CD14-positive monocyte (primary cell): Measurements from ENCODE around the gene FRY. TPM values are rescaled to one million over a fixed set of nuclear protein-coding genes. Genes with fewer than 3 reads are reported as not detected.

Experiments
- DNase-seq, 3 donors: peaks; one replicate each; pipeline ENCODE4 v3.0.0-alpha.2; 2011 to 2022
- H2AFZ ChIP-seq: 2 replicates; pipeline ENCODE4 v1.6.0; 2012; ENCODE audit warnings: mild to moderate bottlenecking, low read depth, low read length, inconsistent platforms; ENCODE audit not compliant: insufficient read depth, poor library complexity, severe bottlenecking
- H3K27ac ChIP-seq, 2 donors: 1 replicate in 1 of 2; 2 replicates in 1 of 2; pipeline ENCODE4 v1.5.1; 2012 to 2013; ENCODE audit warnings: low read length in 2 of 2, control low read depth in 1 of 2, inconsistent platforms in 1 of 2, low read depth in 1 of 2, mild to moderate bottlenecking in 1 of 2
- H3K27me3 ChIP-seq, 2 donors: one replicate each; pipeline versions ENCODE4 v1.6.0 to v1.6.1; 2011 to 2013; ENCODE audit warnings: low read length in 2 of 2; ENCODE audit not compliant: control insufficient read depth in 2 of 2, insufficient read depth in 2 of 2
- H3K36me3 ChIP-seq, 2 donors: replicated peaks in 1 of 2; 1 replicate in 1 of 2; 2 replicates in 1 of 2; pipeline versions ENCODE4 v1.5.1 to v1.6.1; 2012 to 2013; ENCODE audit warnings: low read length in 2 of 2, control low read depth in 1 of 2, inconsistent platforms in 1 of 2, mild to moderate bottlenecking in 1 of 2; ENCODE audit not compliant: insufficient read depth in 2 of 2, control insufficient read depth in 1 of 2
- H3K4me1 ChIP-seq, 2 donors: 1 replicate in 1 of 2; 2 replicates in 1 of 2; pipeline versions ENCODE4 v1.5.1 to v1.6.1; 2012 to 2013; ENCODE audit warnings: low read length in 2 of 2, control low read depth in 1 of 2, inconsistent platforms in 1 of 2, mild to moderate bottlenecking in 1 of 2, moderate library complexity in 1 of 2; ENCODE audit not compliant: insufficient read depth in 2 of 2, control insufficient read depth in 1 of 2
- H3K4me2 ChIP-seq: replicated peaks from 2 replicates; pipeline ENCODE3; 2012; ENCODE audit warnings: low read length, moderate library complexity, mild to moderate bottlenecking; ENCODE audit not compliant: poor library complexity, severe bottlenecking; ENCODE audit errors: extremely low read depth
- H3K4me3 ChIP-seq, 3 experiments: fragments of 200-600 bp in 1 of 3; sonication (generic) in 1 of 3; replicated peaks in 1 of 3; 1 replicate in 2 of 3; 2 replicates in 1 of 3; pipeline ENCODE4 v1.5.1; 2011 to 2013; ENCODE audit warnings: low read length in 3 of 3, mild to moderate bottlenecking in 3 of 3, control low read depth in 2 of 3, low read depth in 2 of 3, inconsistent platforms in 1 of 3, moderate library complexity in 1 of 3
- H3K79me2 ChIP-seq: 2 replicates; pipeline ENCODE4 v1.6.0; 2012; ENCODE audit warnings: mild to moderate bottlenecking, control low read depth, inconsistent platforms, low read length, moderate library complexity; ENCODE audit not compliant: insufficient read depth
- H3K9ac ChIP-seq: 2 replicates; pipeline ENCODE4 v1.6.0; 2017; ENCODE audit warnings: low read length, mild to moderate bottlenecking; ENCODE audit not compliant: insufficient read depth, poor library complexity, severe bottlenecking
- H3K9me3 ChIP-seq, 2 donors: replicated peaks in 1 of 2; 1 replicate in 1 of 2; 2 replicates in 1 of 2; pipeline versions ENCODE4 v1.5.1 to v1.6.1; 2012 to 2013; ENCODE audit warnings: low read length in 2 of 2, control low read depth in 1 of 2; ENCODE audit not compliant: control insufficient read depth in 1 of 2, insufficient read depth in 1 of 2
- H4K20me1 ChIP-seq: 2 replicates; pipeline ENCODE4 v1.6.0; 2012; ENCODE audit warnings: mild to moderate bottlenecking, low read length, control low read depth, moderate library complexity; ENCODE audit not compliant: insufficient read depth
- H3K27ac Mint-ChIP-seq, 7 donors: one replicate each; pipeline ENCODE4 v1.8.0; 2020; ENCODE audit warnings: mild to moderate bottlenecking in 7 of 7, mixed read lengths in 7 of 7, moderate library complexity in 6 of 7, inconsistent platforms in 2 of 7
- H3K27me3 Mint-ChIP-seq, 3 donors: one replicate each; pipeline ENCODE4 v1.8.0; 2021 to 2022; ENCODE audit warnings: low read depth in 3 of 3, mild to moderate bottlenecking in 3 of 3, mixed read lengths in 3 of 3, moderate library complexity in 3 of 3, inconsistent platforms in 1 of 3
- H3K36me3 Mint-ChIP-seq, 2 donors: one replicate each; pipeline ENCODE4 v1.8.0; 2020; ENCODE audit warnings: mixed read lengths in 2 of 2, inconsistent platforms in 1 of 2, mild to moderate bottlenecking in 1 of 2
- H3K4me1 Mint-ChIP-seq: one replicate; pipeline ENCODE4 v1.8.0; 2020; ENCODE audit warnings: mild to moderate bottlenecking, mixed read lengths
- H3K4me3 Mint-ChIP-seq, 2 donors: one replicate each; pipeline ENCODE4 v1.8.0; 2020; ENCODE audit warnings: mild to moderate bottlenecking in 2 of 2, mixed read lengths in 2 of 2, moderate library complexity in 1 of 2
- H3K9me3 Mint-ChIP-seq, 7 donors: one replicate each; pipeline ENCODE4 v1.8.0; 2020 to 2022; ENCODE audit warnings: mixed read lengths in 7 of 7, mild to moderate bottlenecking in 6 of 7, moderate library complexity in 6 of 7, inconsistent platforms in 2 of 7
- WGBS: methylation state at CpG from one replicate; pipeline ENCODE4 v1.1.5; 2013; ENCODE audit warnings: missing lambda C conversion rate; ENCODE audit not compliant: insufficient coverage; 5-methylcytosine and 5-hydroxymethylcytosine counted together
- intact Hi-C, 2 donors: fragments of 100-400 bp; cut with micrococcal nuclease; formaldehyde crosslinking; loops; one replicate each; pipeline versions ENCODE4 v1.15.0 to v1.15.1; 2023
- polyA plus RNA-seq, 3 donors: library from polyadenylated mRNA; depleted of rRNA in 1 of 3; unstranded in 2 of 3; stranded (reverse) in 1 of 3; fragments of 300-500 nt in 2 of 3; fragments of >200 nt in 1 of 3; fragmentation: Illumina TruSeq in 2 of 3; gene quantifications; 1 replicate in 2 of 3; 2 replicates in 1 of 3; pipeline ENCODE4 v1.2.3, GENCODE V29; 2012 to 2021
- TF ChIP-seq, protein P1 (sequence below): fragments of 200-600 bp; IDR thresholded peaks from one replicate; pipeline ENCODE4 v1.8.0; 2022; ENCODE audit warnings: antibody characterized with exemption, mild to moderate bottlenecking

The FRY gene
- polyA plus RNA-seq, 3 donors, result 3.9 to 31.8 (median 5.0) TPM

DNA sequence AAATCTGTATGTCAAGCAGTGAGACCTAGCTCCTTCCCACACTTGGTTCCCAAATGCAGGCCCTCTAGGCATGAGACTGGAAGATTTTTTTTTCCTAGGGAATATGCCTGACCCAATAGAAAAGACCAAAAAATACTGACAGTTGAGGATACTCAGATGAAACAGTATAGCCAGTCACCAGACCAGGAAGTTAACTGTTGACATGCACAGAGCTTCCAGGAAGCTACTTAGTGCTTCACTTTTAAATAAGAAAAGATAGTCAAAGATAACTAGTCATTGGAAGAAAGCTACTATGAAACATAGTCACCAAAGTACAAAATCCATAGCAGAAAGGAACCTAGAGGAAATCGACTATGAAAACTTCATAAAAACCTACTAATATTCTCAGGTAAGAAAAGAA lies 316.1 kb downstream of the FRY start:
- H3K4me1 ChIP-seq, result no peaks in the 10 kb centered on the region
- WGBS, result no CpG with 5 or more reads among the region's 1 CpG
- H3K79me2 ChIP-seq, result peaks cover 6% of the 10 kb centered on the region
- no peak overlapping the region for H3K9ac ChIP-seq
- H3K27me3 ChIP-seq, result no peaks in the 10 kb centered on the region
- H4K20me1 ChIP-seq, result no peaks in the 10 kb centered on the region
- intact Hi-C loops, result no loop called here
- Mint-ChIP-seq H3K27ac (peak overlapping the region in 1 of 7 donors; percentile 10), H3K9me3 (peaks cover 0 to 4% (median 0%) of the 10 kb centered on the region in 7 donors), H3K27me3 (no peaks in the 10 kb centered on the region), H3K4me1 (no peaks in the 10 kb centered on the region), H3K4me3 (no peak overlapping the region), H3K36me3 (peaks cover 29 to 46% of the 10 kb centered on the region in 2 donors)
- no peak for DNase-seq
- H3K4me3 ChIP-seq, result no peak overlapping the region
- H3K4me2 ChIP-seq, result no peak overlapping the region
- peak overlapping the region in 1 of 2 donors; percentile 48 for H3K27ac ChIP-seq
- TF ChIP-seq, protein P1, sequence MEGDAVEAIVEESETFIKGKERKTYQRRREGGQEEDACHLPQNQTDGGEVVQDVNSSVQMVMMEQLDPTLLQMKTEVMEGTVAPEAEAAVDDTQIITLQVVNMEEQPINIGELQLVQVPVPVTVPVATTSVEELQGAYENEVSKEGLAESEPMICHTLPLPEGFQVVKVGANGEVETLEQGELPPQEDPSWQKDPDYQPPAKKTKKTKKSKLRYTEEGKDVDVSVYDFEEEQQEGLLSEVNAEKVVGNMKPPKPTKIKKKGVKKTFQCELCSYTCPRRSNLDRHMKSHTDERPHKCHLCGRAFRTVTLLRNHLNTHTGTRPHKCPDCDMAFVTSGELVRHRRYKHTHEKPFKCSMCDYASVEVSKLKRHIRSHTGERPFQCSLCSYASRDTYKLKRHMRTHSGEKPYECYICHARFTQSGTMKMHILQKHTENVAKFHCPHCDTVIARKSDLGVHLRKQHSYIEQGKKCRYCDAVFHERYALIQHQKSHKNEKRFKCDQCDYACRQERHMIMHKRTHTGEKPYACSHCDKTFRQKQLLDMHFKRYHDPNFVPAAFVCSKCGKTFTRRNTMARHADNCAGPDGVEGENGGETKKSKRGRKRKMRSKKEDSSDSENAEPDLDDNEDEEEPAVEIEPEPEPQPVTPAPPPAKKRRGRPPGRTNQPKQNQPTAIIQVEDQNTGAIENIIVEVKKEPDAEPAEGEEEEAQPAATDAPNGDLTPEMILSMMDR, result no peak
- peaks cover 0 to 5% of the 10 kb centered on the region in 2 donors for H3K9me3 ChIP-seq
- peaks cover 8 to 46% of the 10 kb centered on the region in 2 donors for H3K36me3 ChIP-seq
- H2AFZ ChIP-seq, result no peak overlapping the region
